ENCODE results near the gene MARK1.
"Not testable (repeated sequence)": the region's sequence is repeated elsewhere in the genome, so short reads cannot be mapped to it uniquely, and the experiment has no call there.

The MARK1 gene

DNA sequence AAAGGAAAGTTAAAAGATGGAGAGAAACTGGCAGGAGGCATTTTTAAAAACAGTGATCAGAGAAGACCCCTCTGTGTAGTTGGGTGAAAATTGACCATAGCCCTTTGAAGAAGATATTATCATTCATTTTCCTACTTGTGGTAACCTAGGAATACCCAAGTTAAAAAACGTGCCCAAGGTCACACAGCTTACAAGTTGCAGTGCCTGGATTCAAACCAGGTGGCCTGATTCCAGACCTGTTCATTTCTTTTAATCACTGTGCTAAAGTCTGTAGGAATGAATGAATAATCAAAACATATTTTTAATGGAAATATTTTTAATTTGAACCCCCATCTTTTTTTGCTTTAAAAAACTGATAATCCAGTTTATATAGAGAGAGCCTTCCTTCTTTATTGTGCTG is 35.6 kb downstream of the MARK1 start:
- Mint-ChIP-seq H3K27ac (no peak overlapping the region), H3K36me3 (no peaks in the 10 kb centered on the region), H3K9me3 (ENCODE audit: low read depth) (no peaks in the 10 kb centered on the region), H3K27me3 (peaks cover 3% of the 10 kb centered on the region), H3K4me1 (ENCODE audit: low read depth) (no peaks in the 10 kb centered on the region), H3K4me3 (no peak overlapping the region)

DNA sequence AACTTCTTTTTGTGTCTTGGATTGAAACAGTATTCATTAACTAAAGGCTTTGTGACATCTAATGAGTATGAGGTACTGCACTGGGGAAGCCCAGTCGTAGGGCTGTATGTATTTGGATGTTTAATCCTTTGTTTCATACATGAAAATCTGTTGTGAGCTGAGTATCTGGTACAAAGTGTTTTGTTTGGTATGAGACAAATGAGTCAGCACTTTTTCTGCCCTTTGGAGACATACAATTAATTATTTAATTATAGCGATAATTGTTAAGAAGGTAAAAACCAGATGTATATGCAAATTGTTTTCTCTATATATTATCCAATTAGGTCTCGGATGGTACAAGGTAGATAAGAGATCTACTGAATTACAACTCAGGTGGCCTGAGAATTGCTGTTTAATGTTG is 36.3 kb downstream of the MARK1 start:
- no peaks in the 10 kb centered on the region for H3K4me1 Mint-ChIP-seq (ENCODE audit: low read depth)
- H3K27ac Mint-ChIP-seq: no peak overlapping the region
- H3K4me3 Mint-ChIP-seq: no peak overlapping the region
- no peaks in the 10 kb centered on the region for H3K9me3 Mint-ChIP-seq (ENCODE audit: low read depth)
- H3K27me3 Mint-ChIP-seq: peaks cover 3% of the 10 kb centered on the region
- no peaks in the 10 kb centered on the region for H3K36me3 Mint-ChIP-seq

DNA sequence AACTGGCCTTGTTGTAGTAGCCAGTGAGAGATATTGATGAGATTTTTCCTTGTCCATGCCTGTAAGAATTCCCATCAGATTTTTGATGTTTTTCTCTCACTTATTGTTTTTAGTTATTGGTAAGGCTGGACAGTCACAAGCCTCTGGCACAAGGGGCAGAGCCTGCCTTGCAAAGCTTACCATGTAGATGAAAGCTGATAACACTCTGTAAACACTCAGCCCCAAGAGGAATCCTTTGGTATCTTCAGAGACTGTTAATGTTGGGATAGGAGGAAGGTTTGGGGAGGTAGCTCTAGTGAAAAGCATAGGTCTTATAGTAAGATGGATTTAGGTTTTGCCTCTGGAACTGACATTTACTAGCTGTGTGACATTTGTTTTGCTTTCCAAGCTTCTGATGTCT is 37.7 kb downstream of the MARK1 start:
- no peaks in the 10 kb centered on the region for H3K36me3 Mint-ChIP-seq
- H3K27me3 Mint-ChIP-seq: peaks cover 5% of the 10 kb centered on the region
- H3K4me1 Mint-ChIP-seq (ENCODE audit: low read depth): no peaks in the 10 kb centered on the region
- no peak overlapping the region for H3K4me3 Mint-ChIP-seq
- H3K27ac Mint-ChIP-seq: no peak overlapping the region
- H3K9me3 Mint-ChIP-seq (ENCODE audit: low read depth): no peaks in the 10 kb centered on the region

DNA sequence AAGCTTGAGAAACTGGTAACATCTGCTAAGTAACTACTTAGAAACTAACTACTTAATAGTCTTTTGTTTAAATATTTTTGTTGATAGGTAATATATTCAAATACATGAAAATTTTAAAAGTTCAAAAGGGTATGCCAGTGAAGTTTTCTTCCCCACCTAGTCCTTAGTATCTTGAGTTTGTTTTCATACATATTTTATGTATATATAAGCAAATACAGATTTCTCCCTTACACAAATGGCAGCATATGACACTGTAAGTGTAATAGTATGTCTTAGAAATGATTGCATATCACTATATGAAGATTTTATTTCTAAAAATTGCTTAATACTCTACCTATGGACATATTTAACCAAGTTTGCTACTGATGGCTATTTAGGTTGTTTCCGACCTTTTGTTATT is 38.9 kb downstream of the MARK1 start:
- Mint-ChIP-seq H3K9me3 (ENCODE audit: low read depth) (no peaks in the 10 kb centered on the region), H3K27ac (no peak overlapping the region), H3K27me3 (peaks cover 9% of the 10 kb centered on the region), H3K4me3 (no peak overlapping the region), H3K36me3 (no peaks in the 10 kb centered on the region), H3K4me1 (ENCODE audit: low read depth) (no peaks in the 10 kb centered on the region)

DNA sequence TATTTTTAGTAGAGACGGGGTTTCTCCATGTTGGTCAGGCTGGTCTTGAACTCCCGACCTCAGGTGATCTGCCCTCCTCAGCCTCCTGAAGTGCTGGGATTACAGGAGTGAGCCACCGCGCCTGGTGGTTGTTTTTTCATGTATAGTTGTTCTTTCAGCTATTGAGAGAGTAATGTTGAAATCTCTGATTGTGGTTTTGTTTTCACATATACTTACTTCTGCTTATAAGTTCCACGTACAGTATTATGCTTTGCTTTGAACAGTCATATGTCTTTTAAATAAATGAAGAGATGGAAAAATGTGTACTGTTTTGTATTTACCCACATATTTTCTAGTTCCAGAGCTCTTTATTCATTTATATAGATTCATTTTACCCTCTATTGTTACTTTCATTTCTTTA is 44.5 kb downstream of the MARK1 start:
- H3K4me3 Mint-ChIP-seq: no peak overlapping the region
- H3K9me3 Mint-ChIP-seq (ENCODE audit: low read depth): peaks cover 3% of the 10 kb centered on the region
- no peaks in the 10 kb centered on the region for H3K36me3 Mint-ChIP-seq
- peaks cover 12% of the 10 kb centered on the region for H3K27me3 Mint-ChIP-seq
- H3K27ac Mint-ChIP-seq: no peak overlapping the region
- H3K4me1 Mint-ChIP-seq (ENCODE audit: low read depth): no peaks in the 10 kb centered on the region

DNA sequence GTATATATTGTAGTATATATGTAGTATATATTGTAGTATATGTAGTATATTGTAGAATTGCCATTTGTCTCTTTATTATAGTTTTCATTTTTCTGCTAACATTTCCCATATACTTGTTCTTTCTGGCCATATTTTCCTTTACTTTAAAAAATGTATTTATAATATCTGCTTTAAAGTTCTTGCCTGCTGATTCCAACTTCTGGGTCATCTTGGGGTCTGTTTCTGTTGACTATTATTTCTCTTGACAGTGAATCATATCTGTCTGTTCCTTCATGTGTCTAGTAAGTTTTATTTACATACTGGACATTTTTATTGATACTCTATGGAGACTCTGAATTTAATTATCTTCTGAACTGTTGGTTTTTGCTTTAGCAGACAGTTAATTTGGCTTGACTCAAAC is 45.9 kb downstream of the MARK1 start:
- Mint-ChIP-seq H3K27me3 (peaks cover 12% of the 10 kb centered on the region), H3K4me3 (no peak overlapping the region), H3K36me3 (no peaks in the 10 kb centered on the region), H3K27ac (no peak overlapping the region), H3K4me1 (ENCODE audit: low read depth) (no peaks in the 10 kb centered on the region), H3K9me3 (ENCODE audit: low read depth) (peaks cover 3% of the 10 kb centered on the region)

DNA sequence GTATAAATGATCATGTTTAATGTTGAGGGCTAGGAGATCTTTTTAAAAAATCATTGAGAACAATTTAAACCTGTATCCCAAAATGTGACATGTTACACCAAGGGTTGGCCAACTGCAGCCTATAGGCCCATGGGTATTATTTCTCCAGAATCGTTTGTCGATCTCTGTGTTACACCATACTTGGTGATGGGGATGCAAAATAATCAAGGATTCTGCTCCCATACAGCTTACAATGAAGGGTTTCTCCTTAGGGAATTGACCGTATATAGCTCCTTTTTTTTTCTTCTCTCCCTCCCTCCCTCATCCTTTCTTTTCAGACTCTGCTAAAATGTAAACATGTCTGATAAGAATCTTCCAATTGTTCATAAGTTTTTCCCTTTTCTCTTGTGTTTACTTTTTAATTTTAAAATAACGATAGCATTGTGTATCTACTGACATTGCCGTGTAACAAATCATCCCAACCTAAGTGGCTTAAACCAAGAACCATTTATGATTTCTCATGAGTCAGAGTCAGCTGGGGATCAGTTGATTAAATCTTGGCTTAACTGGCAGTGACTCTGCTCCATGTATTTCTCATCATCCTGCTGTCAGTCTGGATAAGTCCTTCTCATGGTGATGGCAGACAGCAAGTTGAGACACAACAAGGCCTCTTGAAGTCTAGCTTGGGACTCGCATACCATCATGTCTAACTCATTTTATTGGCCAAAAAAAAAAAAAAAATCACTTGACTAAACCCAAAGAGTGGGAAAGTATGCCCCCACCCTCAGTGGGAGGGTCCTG is 48.0 kb downstream of the MARK1 start:
- peaks cover 9% of the 10 kb centered on the region for H3K27me3 Mint-ChIP-seq
- H3K9me3 Mint-ChIP-seq (ENCODE audit: low read depth): peaks cover 3% of the 10 kb centered on the region
- H3K4me3 Mint-ChIP-seq: no peak overlapping the region
- no peak overlapping the region for H3K27ac Mint-ChIP-seq
- H3K36me3 Mint-ChIP-seq: no peaks in the 10 kb centered on the region
- no peaks in the 10 kb centered on the region for H3K4me1 Mint-ChIP-seq (ENCODE audit: low read depth)

DNA sequence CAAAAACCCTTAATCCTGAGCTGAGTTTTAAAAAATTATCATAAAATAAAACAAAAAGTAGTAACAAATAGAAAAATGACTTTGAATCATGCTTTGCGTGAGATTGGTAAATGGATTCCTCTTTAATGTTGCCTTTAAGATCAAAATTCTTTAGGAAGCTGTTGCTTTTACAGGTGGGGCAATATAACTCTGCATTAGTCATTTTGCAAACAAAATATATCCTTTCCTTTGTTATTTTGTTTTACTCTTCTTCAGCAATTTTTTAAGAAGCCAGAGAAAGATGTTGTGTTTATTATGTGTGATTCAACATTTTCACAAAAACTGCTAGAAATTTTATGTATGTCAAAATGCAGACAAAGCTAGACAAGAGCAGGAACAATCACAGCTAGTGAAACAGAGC is 50.0 kb downstream of the MARK1 start:
- H3K27ac Mint-ChIP-seq: no peak overlapping the region
- no peaks in the 10 kb centered on the region for H3K4me1 Mint-ChIP-seq (ENCODE audit: low read depth)
- peaks cover 2% of the 10 kb centered on the region for H3K9me3 Mint-ChIP-seq (ENCODE audit: low read depth)
- no peak overlapping the region for H3K4me3 Mint-ChIP-seq
- H3K27me3 Mint-ChIP-seq: peaks cover 5% of the 10 kb centered on the region
- H3K36me3 Mint-ChIP-seq: no peaks in the 10 kb centered on the region

DNA sequence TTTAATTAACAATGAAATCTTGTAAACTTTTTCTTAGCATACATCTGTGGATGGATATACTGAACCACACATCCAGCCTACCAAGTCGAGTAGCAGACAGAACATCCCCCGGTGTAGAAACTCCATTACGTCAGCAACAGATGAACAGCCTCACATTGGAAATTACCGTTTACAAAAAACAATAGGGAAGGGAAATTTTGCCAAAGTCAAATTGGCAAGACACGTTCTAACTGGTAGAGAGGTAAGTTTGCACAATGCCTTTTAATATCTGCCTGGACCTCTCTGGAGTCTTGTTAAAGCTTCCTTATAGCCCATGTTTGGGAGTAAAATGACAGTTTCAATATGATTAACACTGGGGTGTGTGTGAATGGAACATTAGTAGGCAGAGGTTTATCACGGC is 51.4 kb downstream of the MARK1 start:
- H3K9me3 Mint-ChIP-seq (ENCODE audit: low read depth): no peaks in the 10 kb centered on the region
- no peaks in the 10 kb centered on the region for H3K36me3 Mint-ChIP-seq
- H3K4me1 Mint-ChIP-seq (ENCODE audit: low read depth): no peaks in the 10 kb centered on the region
- H3K27me3 Mint-ChIP-seq: peaks cover 3% of the 10 kb centered on the region
- H3K27ac Mint-ChIP-seq: no peak overlapping the region
- no peak overlapping the region for H3K4me3 Mint-ChIP-seq

DNA sequence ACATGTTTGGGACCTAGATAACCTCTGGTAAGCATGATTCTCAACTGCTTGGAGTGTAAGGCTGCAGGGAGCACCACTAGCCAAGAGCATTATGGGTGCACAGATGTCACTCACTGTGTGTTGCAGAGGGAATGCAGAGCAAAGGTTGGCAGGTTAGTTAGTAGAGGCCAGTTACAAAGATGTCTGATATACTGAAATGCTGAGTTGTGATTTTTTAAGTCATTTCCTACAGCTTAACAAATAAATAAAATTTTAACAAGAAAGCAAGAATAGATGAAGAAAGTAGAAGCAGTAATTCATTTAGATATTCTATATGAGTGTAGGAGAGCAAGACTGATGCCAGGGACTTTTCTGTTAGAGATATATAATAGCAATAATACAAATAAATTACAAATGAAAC is 64.8 kb downstream of the MARK1 start:
- Mint-ChIP-seq H3K9me3 (ENCODE audit: low read depth) (no peaks in the 10 kb centered on the region), H3K36me3 (no peaks in the 10 kb centered on the region), H3K4me3 (no peak overlapping the region), H3K4me1 (ENCODE audit: low read depth) (no peaks in the 10 kb centered on the region), H3K27me3 (peaks cover 9% of the 10 kb centered on the region), H3K27ac (no peak overlapping the region)

DNA sequence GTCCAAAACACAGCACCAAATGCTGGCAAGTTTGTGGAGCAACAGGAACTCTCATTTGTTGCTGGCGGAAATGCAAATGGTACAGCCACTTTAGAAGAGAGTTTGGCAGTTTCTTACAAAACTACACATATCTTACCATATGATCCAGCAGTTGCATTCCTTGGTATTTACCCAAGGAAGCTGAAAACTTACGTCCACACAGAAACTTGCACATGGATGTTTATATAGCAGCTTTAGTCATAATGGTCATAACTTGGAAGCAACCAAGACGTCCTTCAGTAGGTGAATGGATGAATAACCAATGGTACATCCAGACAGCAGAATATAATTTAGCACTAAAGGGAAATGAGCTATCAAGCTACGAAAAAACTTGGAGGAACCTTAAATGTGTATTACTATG is 66.4 kb downstream of the MARK1 start:
- Mint-ChIP-seq H3K4me3 (no peak overlapping the region), H3K9me3 (ENCODE audit: low read depth) (no peaks in the 10 kb centered on the region), H3K27me3 (peaks cover 9% of the 10 kb centered on the region), H3K4me1 (ENCODE audit: low read depth) (no peaks in the 10 kb centered on the region), H3K36me3 (no peaks in the 10 kb centered on the region), H3K27ac (no peak overlapping the region)

DNA sequence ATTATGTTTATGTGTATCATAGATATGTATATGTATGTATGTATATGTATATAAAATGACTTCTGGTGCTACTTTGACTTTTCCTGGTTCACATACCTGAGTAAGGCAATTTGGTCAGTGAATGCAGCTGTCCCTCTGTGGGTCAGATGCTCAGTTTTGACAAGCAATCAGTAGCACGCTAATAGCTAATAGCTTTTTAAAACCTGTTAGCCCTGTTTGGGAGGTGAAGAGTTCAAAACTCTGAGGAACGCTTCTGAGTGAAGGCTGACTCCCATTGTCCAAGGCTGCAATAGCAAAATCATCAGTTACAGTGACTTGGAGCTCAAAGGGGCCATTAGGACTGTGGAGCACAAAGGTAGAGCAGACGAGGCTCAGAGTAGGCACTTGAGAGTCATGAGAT is 67.2 kb downstream of the MARK1 start:
- no peaks in the 10 kb centered on the region for H3K4me1 Mint-ChIP-seq (ENCODE audit: low read depth)
- no peaks in the 10 kb centered on the region for H3K36me3 Mint-ChIP-seq
- H3K4me3 Mint-ChIP-seq: no peak overlapping the region
- no peak overlapping the region for H3K27ac Mint-ChIP-seq
- no peaks in the 10 kb centered on the region for H3K9me3 Mint-ChIP-seq (ENCODE audit: low read depth)
- peaks cover 9% of the 10 kb centered on the region for H3K27me3 Mint-ChIP-seq

DNA sequence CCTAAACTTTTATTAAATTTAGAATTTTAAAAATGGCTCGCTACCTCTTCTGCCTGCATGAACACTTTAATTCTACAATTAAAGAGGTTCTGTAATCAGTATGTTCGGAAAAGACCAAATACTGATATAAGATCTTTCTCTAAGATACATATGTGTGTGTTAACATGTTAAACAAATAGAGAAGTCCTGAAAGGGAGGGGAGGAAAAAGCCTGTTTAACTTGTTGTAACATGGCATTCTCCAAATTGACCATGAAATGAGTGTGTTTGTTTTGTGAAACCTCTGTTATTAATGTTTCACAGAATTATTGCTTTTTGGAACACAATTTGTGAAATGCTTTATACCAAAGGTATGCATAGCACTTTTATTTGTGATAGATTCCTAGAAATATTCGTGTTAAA is 77.0 kb downstream of the MARK1 start:
- Mint-ChIP-seq H3K27me3 (peaks cover 4% of the 10 kb centered on the region), H3K4me1 (ENCODE audit: low read depth) (no peaks in the 10 kb centered on the region), H3K36me3 (no peaks in the 10 kb centered on the region), H3K27ac (no peak overlapping the region), H3K9me3 (ENCODE audit: low read depth) (peaks cover 4% of the 10 kb centered on the region), H3K4me3 (no peak overlapping the region)

DNA sequence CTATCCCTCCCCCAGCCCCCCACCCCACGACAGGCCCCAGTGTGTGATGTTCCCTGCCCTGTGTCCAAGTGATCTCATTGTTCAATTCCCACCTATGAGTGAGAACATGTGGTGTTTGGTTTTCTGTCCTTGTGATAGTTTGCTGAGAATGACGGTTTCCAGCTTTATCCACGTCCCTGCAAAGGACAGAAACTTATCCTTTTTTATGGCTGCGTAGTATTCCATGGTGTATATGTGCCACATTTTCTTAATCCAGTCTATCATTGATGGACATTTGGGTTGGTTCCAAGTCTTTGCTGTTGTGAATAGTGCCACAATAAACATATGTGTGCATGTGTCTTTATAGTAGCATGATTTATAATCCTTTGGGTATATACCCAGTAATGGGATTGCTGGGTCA is 77.7 kb downstream of the MARK1 start:
- not testable (repeated sequence) for H3K9me3 Mint-ChIP-seq (ENCODE audit: low read depth)

DNA sequence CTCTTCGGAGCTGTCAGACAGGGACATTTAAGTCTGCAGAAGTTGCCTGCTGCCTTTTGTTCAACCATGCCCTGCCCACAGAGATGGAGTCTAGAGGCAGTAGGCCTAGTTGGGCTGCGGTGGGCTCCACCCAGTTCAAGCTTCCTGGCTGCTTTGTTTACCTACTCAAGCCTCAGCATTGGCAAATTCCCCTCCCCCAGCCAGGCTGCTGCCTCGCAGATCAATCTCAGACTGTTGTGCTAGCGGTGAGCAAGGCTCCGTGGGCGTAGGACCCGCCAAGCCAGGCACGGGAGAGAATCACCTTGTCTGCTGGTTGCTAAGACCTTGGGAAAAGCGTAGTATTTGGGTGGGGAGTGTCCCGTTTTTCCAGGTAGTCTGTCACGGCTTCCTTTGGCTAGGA is 83.2 kb downstream of the MARK1 start:
- H3K4me3 Mint-ChIP-seq; H3K9me3 Mint-ChIP-seq (ENCODE audit: low read depth); H3K4me1 Mint-ChIP-seq (ENCODE audit: low read depth); H3K36me3 Mint-ChIP-seq; H3K27me3 Mint-ChIP-seq; H3K27ac Mint-ChIP-seq: not testable (repeated sequence)

More for the DNA sequence above, 77.7 kb downstream of the MARK1 start:
- H3K27me3 Mint-ChIP-seq: peaks cover 12% of the 10 kb centered on the region
- not testable (repeated sequence) for H3K4me1 Mint-ChIP-seq (ENCODE audit: low read depth); H3K27ac Mint-ChIP-seq; H3K36me3 Mint-ChIP-seq; H3K4me3 Mint-ChIP-seq

DNA sequence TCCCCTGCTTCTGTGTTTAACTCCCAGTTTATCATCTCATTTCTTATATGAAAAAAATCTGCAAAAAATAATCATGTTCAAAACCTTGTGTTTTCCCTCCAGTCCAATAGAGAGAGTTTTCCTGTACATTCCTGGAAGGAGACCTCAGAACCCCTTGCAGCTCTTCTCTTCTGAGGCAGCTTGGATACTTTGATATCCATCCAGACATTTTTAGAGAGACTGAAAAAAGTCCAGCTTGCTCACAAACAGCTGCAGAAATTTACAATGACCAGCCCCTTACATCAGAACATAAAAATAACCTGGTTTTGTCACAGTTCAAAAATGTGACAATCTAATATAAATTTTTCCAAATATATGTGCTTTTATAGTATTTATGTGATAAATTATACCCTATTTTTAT is 88.9 kb downstream of the MARK1 start:
- no peaks in the 10 kb centered on the region for H3K4me1 Mint-ChIP-seq (ENCODE audit: low read depth)
- no peaks in the 10 kb centered on the region for H3K9me3 Mint-ChIP-seq (ENCODE audit: low read depth)
- H3K27ac Mint-ChIP-seq: no peak overlapping the region
- H3K36me3 Mint-ChIP-seq: no peaks in the 10 kb centered on the region
- H3K4me3 Mint-ChIP-seq: no peak overlapping the region
- H3K27me3 Mint-ChIP-seq: peaks cover 4% of the 10 kb centered on the region

Measured in activated naive CD8-positive, alpha-beta T cell (primary cell).